GM23248 (cell line): ENCODE data around the gene ALDH1L2. TPM values are rescaled to one million over a fixed set of nuclear protein-coding genes. Genes with fewer than 3 reads are reported as not detected.

Source experiments
- DNase-seq: peaks from one replicate; pipeline ENCODE4 v3.0.0-alpha.2; 2015
- H2AFZ ChIP-seq: fragments of 200-600 bp; sonication (generic); 2 replicates; pipeline ENCODE4 v1.6.1; 2016; ENCODE audit warnings: antibody characterized with exemption
- H3F3A ChIP-seq: fragments of 200-600 bp; sonication (generic); 2 replicates; pipeline ENCODE4 v1.6.1; 2016; ENCODE audit warnings: mild to moderate bottlenecking, antibody characterized with exemption, mixed run types; ENCODE audit not compliant: insufficient read depth
- H3K27ac ChIP-seq: fragments of 200-600 bp; sonication (generic); 2 replicates; pipeline ENCODE4 v1.5.1; 2016; ENCODE audit warnings: mild to moderate bottlenecking
- H3K27me3 ChIP-seq: fragments of 200-600 bp; sonication (generic); replicated peaks from 2 replicates; pipeline ENCODE4 v1.6.1; 2016; ENCODE audit warnings: mild to moderate bottlenecking; ENCODE audit not compliant: insufficient read depth
- H3K36me3 ChIP-seq: fragments of 200-600 bp; sonication (generic); 2 replicates; pipeline ENCODE4 v1.6.1; 2016; ENCODE audit warnings: low read depth, mild to moderate bottlenecking
- H3K4me1 ChIP-seq: fragments of 200-600 bp; sonication (generic); 2 replicates; pipeline ENCODE4 v1.6.1; 2016; ENCODE audit warnings: mild to moderate bottlenecking; ENCODE audit not compliant: insufficient read depth
- H3K4me2 ChIP-seq: fragments of 200-600 bp; sonication (generic); one replicate; pipeline ENCODE4 v1.6.1; 2016; ENCODE audit warnings: mild to moderate bottlenecking; ENCODE audit not compliant: unreplicated experiment
- H3K4me3 ChIP-seq: fragments of 200-600 bp; sonication (generic); 2 replicates; pipeline ENCODE4 v1.5.1; 2016; ENCODE audit warnings: mild to moderate bottlenecking
- H3K79me2 ChIP-seq: fragments of 200-600 bp; sonication (generic); 2 replicates; pipeline ENCODE4 v1.6.1; 2016; ENCODE audit warnings: mild to moderate bottlenecking; ENCODE audit not compliant: insufficient read depth
- H3K9ac ChIP-seq: fragments of 200-600 bp; sonication (generic); 2 replicates; pipeline ENCODE4 v1.6.1; 2016; ENCODE audit warnings: mild to moderate bottlenecking
- H3K9me2 ChIP-seq: fragments of 200-600 bp; sonication (generic); 2 replicates; pipeline ENCODE4 v1.6.1; 2016; ENCODE audit warnings: mixed run types, mild to moderate bottlenecking, moderate library complexity; ENCODE audit not compliant: insufficient read depth
- H3K9me3 ChIP-seq: fragments of 200-600 bp; sonication (generic); one replicate; pipeline ENCODE4 v1.6.1; 2017; ENCODE audit warnings: low read depth
- H4K20me1 ChIP-seq: fragments of 200-600 bp; sonication (generic); 2 replicates; pipeline ENCODE4 v1.6.0; 2016; ENCODE audit not compliant: insufficient read depth
- EZH2 ChIP-seq: fragments of 200-600 bp; sonication (generic); IDR thresholded peaks from 2 replicates; pipeline ENCODE4 v1.6.1; 2018; ENCODE audit warnings: antibody characterized with exemption, mild to moderate bottlenecking; ENCODE audit not compliant: insufficient read depth, poor library complexity, severe bottlenecking
- EZH2phosphoT487 ChIP-seq: fragments of 200-600 bp; sonication (generic); IDR thresholded peaks from 2 replicates; pipeline ENCODE4 v1.6.1; 2018; ENCODE audit warnings: antibody characterized with exemption, moderate library complexity, mild to moderate bottlenecking, low read depth; ENCODE audit not compliant: insufficient read depth
- WGBS, 2 experiments: methylation state at CpG; one replicate each; pipeline ENCODE4 v1.1.6; 2015 to 2017; ENCODE audit warnings: low lambda C conversion rate in 2 of 2, low coverage in 1 of 2; ENCODE audit errors: missing lambda C conversion rate in 2 of 2; 5-methylcytosine and 5-hydroxymethylcytosine counted together
- in situ Hi-C: fragments of 300-500 bp; cut with MboI; formaldehyde crosslinking; loops from 2 replicates; pipeline ENCODE4 v1.15.0; 2020
- polyA plus RNA-seq: library from polyadenylated mRNA; unstranded; fragments of >200 nt; fragmentation: Nextera tagmentation; extraction: Ambion mirVana; gene quantifications from 2 replicates; pipeline ENCODE4 v1.2.1, GENCODE V29; 2016
- total RNA-seq: library from RNA; depleted of rRNA; stranded (reverse); fragments of >200 nt; shearing (Covaris generic); gene quantifications from 2 replicates; pipeline ENCODE4 v1.2.3, GENCODE V29; 2014

Gene ALDH1L2
- total and polyA plus RNA-seq, 2 experiments from 2014 or later, result 50.9 to 62.3 TPM

GRCh38 chr12:105110851-105111250, 26.6 kb upstream of the ALDH1L2 start:
- 0 out of 2 replicates have a peak, but pooled peaks cover 11% of the 10 kb centered on the region for H4K20me1 ChIP-seq
- TF ChIP-seq EZH2phosphoT487 (no peak), EZH2 (no peak)
- 25 to 32% methylated on average over 4 of the region's 4 CpGs for whole genome bisulfite sequencing, 2 experiments
- H3K27me3 ChIP-seq, result no peaks in the 10 kb centered on the region
- peak overlapping the region; percentile 91 for H3K4me3 ChIP-seq
- H3F3A ChIP-seq, result peaks cover 42% of the 10 kb centered on the region
- H3K9me3 ChIP-seq, result no peaks in the 10 kb centered on the region
- peak overlapping the region; percentile 96 for H3K9ac ChIP-seq
- DNase-seq, result peak; percentile 24
- H3K4me2 ChIP-seq, result peak overlapping the region; percentile 95
- H2AFZ ChIP-seq, result no peak overlapping the region
- H3K79me2 ChIP-seq, result peaks cover 79% of the 10 kb centered on the region
- in situ Hi-C loops, result no loop called here
- peaks cover 40% of the 10 kb centered on the region for H3K4me1 ChIP-seq
- H3K9me2 ChIP-seq, result no peaks in the 10 kb centered on the region
- H3K27ac ChIP-seq, result peak overlapping the region; percentile 55
- peaks cover 41% of the 10 kb centered on the region for H3K36me3 ChIP-seq

- peak; percentile 54 for DNase-seq
- Histone ChIP-seq H3K9me2 (no peaks in the 10 kb centered on the region), H2AFZ (no peak overlapping the region), H3K79me2 (peaks cover 67% of the 10 kb centered on the region), H3K9ac (peak overlapping the region; percentile 96), H3K36me3 (peaks cover 29% of the 10 kb centered on the region), H3K4me1 (peaks cover 40% of the 10 kb centered on the region), H3F3A (peaks cover 42% of the 10 kb centered on the region), H3K27ac (peak overlapping the region; percentile 55), H3K4me2 (peak overlapping the region; percentile 95), H3K27me3 (no peaks in the 10 kb centered on the region), H3K4me3 (peak overlapping the region; percentile 91), H4K20me1 (0 out of 2 replicates have a peak, but pooled peaks cover 11% of the 10 kb centered on the region), H3K9me3 (no peaks in the 10 kb centered on the region)
- WGBS, 2 experiments, result 80 to 84% methylated on average over 13 of the region's 13 CpGs
- no peak for TF ChIP-seq EZH2
- no peak for TF ChIP-seq EZH2phosphoT487
- in situ Hi-C loops, result no loop called here
Observed at GRCh38 chr12:105109465-105110212, 25.4 kb upstream of the ALDH1L2 start.

- Histone ChIP-seq H3K27ac (peak within 1 kb of the TSS; percentile 95), H3K79me2 (peaks cover 48% of the 10 kb centered on the region)
- 1% methylated on average over 71 to 83 of the region's 85 CpGs for WGBS, 2 experiments
Observed at GRCh38 chr12:105107494-105108371, 23.5 kb upstream of the ALDH1L2 start, which contains the start of gene WASHC4. TSS of gene WASHC4 (plus strand) at chr12:105107731. CDS start at chr12:105107801, 70 bp downstream.

GRCh38 chr12:105107171-105107493, 22.9 kb upstream of the ALDH1L2 start:
- Histone ChIP-seq H3K4me3 (peak overlapping the region; percentile 91), H3K9ac (peak overlapping the region; percentile 96), H3K9me3 (no peaks in the 10 kb centered on the region), H3K9me2 (no peaks in the 10 kb centered on the region), H3K27ac (peak overlapping the region; percentile 95), H3K36me3 (peaks cover 4% of the 10 kb centered on the region), H3K4me2 (peak overlapping the region; percentile 83), H3K27me3 (no peaks in the 10 kb centered on the region), H3K79me2 (peaks cover 42% of the 10 kb centered on the region), H2AFZ (peak overlapping the region; percentile 94), H3K4me1 (peaks cover 27% of the 10 kb centered on the region), H3F3A (peaks cover 41% of the 10 kb centered on the region), H4K20me1 (0 out of 2 replicates have a peak, but pooled peaks cover 4% of the 10 kb centered on the region)
- peak; percentile 79 for DNase-seq
- in situ Hi-C loops, result no loop called here
- WGBS, 2 experiments, result 1% methylated on average over 15 of the region's 15 CpGs
- no peak for TF ChIP-seq EZH2phosphoT487
- no peak for TF ChIP-seq EZH2

More at GRCh38 chr12:105107494-105108371, 23.5 kb upstream of the ALDH1L2 start, which contains the start of gene WASHC4:
- TF ChIP-seq EZH2 (no peak), EZH2phosphoT487 (no peak)
- DNase-seq, result peak; percentile 98
- Histone ChIP-seq H4K20me1 (0 out of 2 replicates have a peak, but pooled peaks cover 4% of the 10 kb centered on the region), H3K4me2 (peak within 1 kb of the TSS; percentile 95), H3F3A (peaks cover 42% of the 10 kb centered on the region), H3K36me3 (peaks cover 10% of the 10 kb centered on the region), H3K9me2 (no peaks in the 10 kb centered on the region), H3K27me3 (no peaks in the 10 kb centered on the region), H2AFZ (peak within 1 kb of the TSS; percentile 94), H3K9me3 (no peaks in the 10 kb centered on the region), H3K9ac (peak within 1 kb of the TSS; percentile 96), H3K4me1 (peaks cover 31% of the 10 kb centered on the region), H3K4me3 (peak within 1 kb of the TSS; percentile 91)
- in situ Hi-C loops, result no loop called here
